PC-9 (cell line): Measurements from ENCODE around the gene LTC4S. TPM values are rescaled to one million over a fixed set of nuclear protein-coding genes. Genes with fewer than 3 reads are reported as not detected.

Experiments
- BruUV-seq: library from RNA; stranded (reverse); fragments of 400-500 nt; replicated peaks from 2 replicates; lab custom pipeline; 2021; lab: Mats Ljungman, UMichigan
- CTCF ChIA-PET: fragments of 300-600 bp; sonication (Branson Sonifier 250); formaldehyde crosslinking; loops from one replicate; lab custom pipeline; 2022; ENCODE audit warnings: antibody characterized with exemption; lab: Charles Lee
- POLR2A ChIA-PET: fragments of 300-600 bp; sonication (Branson Sonifier 250); formaldehyde crosslinking; loops from one replicate; lab custom pipeline; 2022; ENCODE audit warnings: antibody characterized with exemption; ENCODE audit not compliant: unreplicated experiment; lab: Charles Lee
- DNase-seq, 2 experiments: peaks; one replicate each; pipeline versions ENCODE4 v3.0.0 to v3.0.0-alpha.2; 2015 to 2022; ENCODE audit warnings: mixed read lengths in 1 of 2
- H2AFZ ChIP-seq: fragments of 200-600 bp; sonication (generic); 2 replicates; pipeline ENCODE4 v1.8.1; 2017; ENCODE audit warnings: antibody characterized with exemption
- H3F3A ChIP-seq: fragments of 200-600 bp; sonication (generic); 2 replicates; pipeline ENCODE4 v1.8.1; 2017; ENCODE audit warnings: antibody characterized with exemption, mild to moderate bottlenecking, low read depth; ENCODE audit not compliant: insufficient read depth
- H3K27ac ChIP-seq: fragments of 200-600 bp; sonication (generic); 2 replicates; pipeline ENCODE4 v1.6.1; 2016; ENCODE audit warnings: mixed run types
- H3K27me3 ChIP-seq: fragments of 200-600 bp; sonication (generic); 2 replicates; pipeline ENCODE4 v1.6.1; 2016; ENCODE audit warnings: low read depth, mixed run types; ENCODE audit not compliant: insufficient read depth
- H3K36me3 ChIP-seq: fragments of 200-600 bp; sonication (generic); 2 replicates; pipeline ENCODE4 v1.6.1; 2016; ENCODE audit warnings: low read depth, mixed run types
- H3K4me1 ChIP-seq: fragments of 200-600 bp; sonication (generic); replicated peaks from 2 replicates; pipeline ENCODE4 v1.6.1; 2016; ENCODE audit warnings: mixed run types; ENCODE audit not compliant: insufficient read depth
- H3K4me2 ChIP-seq: fragments of 200-600 bp; sonication (generic); 2 replicates; pipeline ENCODE4 v1.6.1; 2017; ENCODE audit warnings: mixed run types
- H3K4me3 ChIP-seq: fragments of 200-600 bp; sonication (generic); 2 replicates; pipeline ENCODE4 v1.6.1; 2016; ENCODE audit warnings: mixed run types
- H3K79me2 ChIP-seq: fragments of 200-600 bp; sonication (generic); 2 replicates; pipeline ENCODE4 v1.6.1; 2017; ENCODE audit warnings: low read depth, mixed run types
- H3K9me2 ChIP-seq: fragments of 200-600 bp; sonication (generic); 2 replicates; pipeline ENCODE4 v1.8.1; 2017; ENCODE audit warnings: mild to moderate bottlenecking; ENCODE audit not compliant: insufficient read depth
- H3K9me3 ChIP-seq: fragments of 200-600 bp; sonication (generic); 2 replicates; pipeline ENCODE4 v1.8.1; 2016; ENCODE audit warnings: low read depth; ENCODE audit not compliant: insufficient read depth
- H4K20me1 ChIP-seq: fragments of 200-600 bp; sonication (generic); 2 replicates; pipeline ENCODE4 v1.8.1; 2017; ENCODE audit not compliant: insufficient read depth
- CTCF ChIP-seq: fragments of 200-600 bp; sonication (generic); conservative IDR thresholded peaks from 2 replicates; pipeline ENCODE4 v1.6.1; 2017; ENCODE audit warnings: mixed run types, antibody characterized with exemption, mild to moderate bottlenecking, moderate library complexity
- EZH2 ChIP-seq: fragments of 200-600 bp; sonication (generic); IDR thresholded peaks from 2 replicates; pipeline ENCODE4 v1.8.0; 2017; ENCODE audit warnings: antibody characterized with exemption, low read depth
- intact Hi-C: fragments of 100-400 bp; cut with micrococcal nuclease; formaldehyde crosslinking; loops from one replicate; pipeline ENCODE4 v1.10.0; 2022; ENCODE audit not compliant: unreplicated experiment
- total RNA-seq: library from RNA; stranded (reverse); gene quantifications from 2 replicates; pipeline ENCODE4 v1.2.3, GENCODE V29; 2021

Gene LTC4S
- total RNA-seq, 1 experiment from 2014 or later = 9.7 TPM

- H3K9me3 ChIP-seq = no peaks in the 10 kb centered on the region
- peaks cover 25% of the 10 kb centered on the region for H4K20me1 ChIP-seq
- intact Hi-C loops = no loop called here
- no peak overlapping the region for H3K4me2 ChIP-seq
- H3K9me2 ChIP-seq = no peaks in the 10 kb centered on the region
- no peak for TF ChIP-seq EZH2
- TF ChIP-seq CTCF = no peak
- H3K27me3 ChIP-seq = no peaks in the 10 kb centered on the region
- H3K79me2 ChIP-seq = peaks cover 29% of the 10 kb centered on the region
- H3K4me1 ChIP-seq = peaks cover 22% of the 10 kb centered on the region
- H3K4me3 ChIP-seq = no peak overlapping the region
- H3K36me3 ChIP-seq = 0 out of 2 replicates have a peak, but pooled peaks cover 10% of the 10 kb centered on the region
- CTCF ChIA-PET = interaction anchor here (0.6 to 0.7 kb wide), 2 partner anchors 21 to 731 kb away, joined by 7 to 14 read pairs; no protein-coding TSS in a partner anchor
- H3F3A ChIP-seq = peaks cover 11% of the 10 kb centered on the region
- DNase-seq = no peak
- POLR2A ChIA-PET = no interaction called here
- no peak overlapping the region for H2AFZ ChIP-seq
- no TSS peak for BruUV-seq
- no peak overlapping the region for H3K27ac ChIP-seq
These were observed 26.9 kb upstream of the LTC4S start for GRCh38 chr5:179766726-179767455.

GRCh38 chr5:179767496-179768100 lies 26.2 kb upstream of the LTC4S start:
- Histone ChIP-seq H3K79me2 (peaks cover 24% of the 10 kb centered on the region), H3K4me3 (no peak overlapping the region), H3K4me2 (no peak overlapping the region), H3K27me3 (no peaks in the 10 kb centered on the region), H2AFZ (no peak overlapping the region), H3K27ac (no peak overlapping the region), H3K9me3 (no peaks in the 10 kb centered on the region), H3K4me1 (peaks cover 14% of the 10 kb centered on the region), H3K36me3 (0 out of 2 replicates have a peak, but pooled peaks cover 10% of the 10 kb centered on the region), H3K9me2 (no peaks in the 10 kb centered on the region), H4K20me1 (peaks cover 19% of the 10 kb centered on the region), H3F3A (peaks cover 4% of the 10 kb centered on the region)
- TF ChIP-seq EZH2 = no peak
- ChIA-PET POLR2A (no interaction called here), CTCF (interaction anchor here (0.7 kb wide), 1 partner anchor 20 kb away, joined by 14 read pairs; no protein-coding TSS in a partner anchor)
- no peak for DNase-seq
- BruUV-seq = no TSS peak
- intact Hi-C loops = no loop called here

- Histone ChIP-seq H3K9me3 (no peaks in the 10 kb centered on the region), H3F3A (no peaks in the 10 kb centered on the region; the same call in 1 of the 2 replicates), H4K20me1 (peaks cover 15% of the 10 kb centered on the region), H3K36me3 (0 out of 2 replicates have a peak, but pooled peaks cover 10% of the 10 kb centered on the region), H3K9me2 (no peaks in the 10 kb centered on the region), H3K27ac (no peak overlapping the region), H3K79me2 (peaks cover 21% of the 10 kb centered on the region), H3K4me3 (no peak overlapping the region), H3K4me2 (no peak overlapping the region), H2AFZ (no peak overlapping the region), H3K27me3 (no peaks in the 10 kb centered on the region), H3K4me1 (peaks cover 6% of the 10 kb centered on the region)
- intact Hi-C loops = no loop called here
- CTCF ChIA-PET = no interaction called here
- BruUV-seq = no TSS peak
- DNase-seq = no peak
- TF ChIP-seq EZH2 (no peak), CTCF (no peak)
- POLR2A ChIA-PET = no interaction called here
These were observed 25.3 kb upstream of the LTC4S start for GRCh38 chr5:179768326-179769085.
